OCI-LY7 (cell line): ENCODE results near the gene AKAP13. TPM values are rescaled to one million over a fixed set of nuclear protein-coding genes. Genes with fewer than 3 reads are reported as not detected.
A peak's percentile ranks its signal among the peaks of the same experiment; 100 is the strongest.

Source experiments
- BruUV-seq: library from RNA; stranded (reverse); fragments of 400-500 nt; replicated peaks from 2 replicates; lab custom pipeline; 2021; lab: Mats Ljungman, UMichigan
- CTCF ChIA-PET: fragments of 300-600 bp; sonication (Branson Sonifier 250); formaldehyde crosslinking; loops from one replicate; lab custom pipeline; 2022; ENCODE audit warnings: antibody characterized with exemption; ENCODE audit not compliant: unreplicated experiment; lab: Charles Lee
- POLR2A ChIA-PET: fragments of 300-600 bp; sonication (Branson Sonifier 250); formaldehyde crosslinking; loops from one replicate; lab custom pipeline; 2022; ENCODE audit warnings: antibody characterized with exemption; lab: Charles Lee
- DNase-seq: peaks from one replicate; pipeline ENCODE4 v3.0.0-alpha.2; 2015; ENCODE audit warnings: low spot score
- H2AFZ ChIP-seq: fragments of 200-600 bp; sonication (generic), shearing (Covaris generic); 2 replicates; pipeline ENCODE4 v1.6.1; 2014; ENCODE audit warnings: mild to moderate bottlenecking, antibody characterized with exemption, low read length, moderate library complexity
- H3K27ac ChIP-seq: fragments of 200-600 bp; sonication (generic); 2 replicates; pipeline ENCODE4 v1.5.1; 2014; ENCODE audit warnings: mixed run types, low read depth, mild to moderate bottlenecking, moderate library complexity, low read length, inconsistent platforms; ENCODE audit not compliant: poor library complexity, severe bottlenecking
- H3K36me3 ChIP-seq: fragments of 200-600 bp; sonication (generic); 2 replicates; pipeline ENCODE4 v1.6.1; 2014; ENCODE audit warnings: mild to moderate bottlenecking, antibody characterized with exemption, low read length, moderate library complexity, mixed read lengths; ENCODE audit not compliant: insufficient read depth
- H3K4me1 ChIP-seq: fragments of 200-600 bp; sonication (generic); 2 replicates; pipeline ENCODE4 v1.5.1; 2014; ENCODE audit warnings: mild to moderate bottlenecking, low read length; ENCODE audit not compliant: insufficient read depth, poor library complexity, severe bottlenecking
- H3K4me2 ChIP-seq: fragments of 200-600 bp; sonication (generic); 2 replicates; pipeline ENCODE4 v1.6.1; 2014; ENCODE audit warnings: mild to moderate bottlenecking, low read length
- H3K4me3 ChIP-seq: fragments of 200-600 bp; sonication (generic); 2 replicates; pipeline ENCODE4 v1.5.1; 2014; ENCODE audit warnings: mild to moderate bottlenecking, low read depth, low read length; ENCODE audit not compliant: poor library complexity, severe bottlenecking
- H3K79me2 ChIP-seq: fragments of 200-600 bp; sonication (generic); 2 replicates; pipeline ENCODE4 v1.6.1; 2016; ENCODE audit warnings: low read depth, mild to moderate bottlenecking, low read length, moderate library complexity, mixed read lengths; ENCODE audit not compliant: insufficient read depth
- H3K9me2 ChIP-seq: fragments of 200-600 bp; sonication (generic); 2 replicates; pipeline ENCODE4 v1.6.1; 2016; ENCODE audit warnings: mild to moderate bottlenecking, low read length, mixed read lengths; ENCODE audit not compliant: insufficient read depth
- H3K9me3 ChIP-seq: fragments of 200-600 bp; sonication (generic); 2 replicates; pipeline ENCODE4 v1.6.1; 2014; ENCODE audit warnings: mild to moderate bottlenecking, mixed run types, low read length, mixed read lengths
- H4K20me1 ChIP-seq: fragments of 200-600 bp; sonication (generic); 2 replicates; pipeline ENCODE4 v1.6.1; 2014; ENCODE audit warnings: mild to moderate bottlenecking, antibody characterized with exemption, low read length, moderate library complexity, mixed read lengths; ENCODE audit not compliant: insufficient read depth
- EZH2phosphoT487 ChIP-seq: fragments of 200-600 bp; sonication (generic); IDR thresholded peaks from 2 replicates; pipeline ENCODE4 v1.6.1; 2018; ENCODE audit warnings: low read depth, borderline replicate concordance, mild to moderate bottlenecking, mixed run types, antibody characterized with exemption, low read length, moderate library complexity, mixed read lengths
- intact Hi-C: fragments of 100-400 bp; cut with micrococcal nuclease; formaldehyde crosslinking; loops from one replicate; pipeline ENCODE4 v1.10.0; 2022; ENCODE audit not compliant: unreplicated experiment
- total RNA-seq, 2 experiments: library from RNA; depleted of rRNA in 1 of 2; stranded (reverse); fragments of >200 nt in 1 of 2; shearing (Covaris generic) in 1 of 2; gene quantifications; 2 replicates each; pipeline ENCODE4 v1.2.3, GENCODE V29; 2014 to 2022
- TF ChIP-seq, protein P1 (sequence below): fragments of 200-600 bp; sonication (generic); conservative IDR thresholded peaks from 2 replicates; pipeline ENCODE4 v1.5.1; 2014; ENCODE audit warnings: mild to moderate bottlenecking, antibody characterized with exemption, low read length, moderate library complexity, mixed read lengths

The AKAP13 gene
- total RNA-seq, 2 experiments from 2014 or later = 140 to 250 TPM

DNA sequence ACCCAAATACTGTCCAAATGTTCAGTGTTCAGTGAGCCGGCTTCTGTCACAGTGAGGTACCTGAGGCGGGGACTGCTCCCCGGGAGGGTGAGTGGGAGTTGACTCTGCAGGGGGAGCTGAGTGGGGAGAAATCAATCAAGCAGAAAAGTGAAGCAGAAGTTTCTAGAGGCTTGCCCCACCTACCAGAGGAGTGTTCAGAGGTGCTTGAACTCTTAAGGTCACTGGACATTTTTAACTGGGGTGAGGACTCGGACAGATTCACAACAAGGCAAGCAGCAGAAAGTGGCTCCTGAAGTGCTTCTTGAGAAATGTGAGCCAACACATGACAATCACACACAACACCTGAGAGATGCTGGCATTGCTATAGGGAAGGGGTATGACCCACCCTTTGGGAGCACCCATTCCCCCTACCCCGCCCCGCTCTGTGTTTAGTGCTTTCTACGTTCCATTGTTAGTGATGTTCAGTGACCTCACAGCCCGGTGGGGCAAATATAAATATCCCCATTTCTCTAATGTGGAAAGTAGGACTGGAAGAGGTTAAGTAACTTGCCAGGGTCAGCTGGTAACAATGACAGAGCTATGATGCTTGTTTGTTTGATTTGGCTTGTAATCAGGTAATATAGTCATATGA is 48.6 kb upstream of the AKAP13 start:
- peaks cover 62% of the 10 kb centered on the region for H3K4me1 ChIP-seq

DNA sequence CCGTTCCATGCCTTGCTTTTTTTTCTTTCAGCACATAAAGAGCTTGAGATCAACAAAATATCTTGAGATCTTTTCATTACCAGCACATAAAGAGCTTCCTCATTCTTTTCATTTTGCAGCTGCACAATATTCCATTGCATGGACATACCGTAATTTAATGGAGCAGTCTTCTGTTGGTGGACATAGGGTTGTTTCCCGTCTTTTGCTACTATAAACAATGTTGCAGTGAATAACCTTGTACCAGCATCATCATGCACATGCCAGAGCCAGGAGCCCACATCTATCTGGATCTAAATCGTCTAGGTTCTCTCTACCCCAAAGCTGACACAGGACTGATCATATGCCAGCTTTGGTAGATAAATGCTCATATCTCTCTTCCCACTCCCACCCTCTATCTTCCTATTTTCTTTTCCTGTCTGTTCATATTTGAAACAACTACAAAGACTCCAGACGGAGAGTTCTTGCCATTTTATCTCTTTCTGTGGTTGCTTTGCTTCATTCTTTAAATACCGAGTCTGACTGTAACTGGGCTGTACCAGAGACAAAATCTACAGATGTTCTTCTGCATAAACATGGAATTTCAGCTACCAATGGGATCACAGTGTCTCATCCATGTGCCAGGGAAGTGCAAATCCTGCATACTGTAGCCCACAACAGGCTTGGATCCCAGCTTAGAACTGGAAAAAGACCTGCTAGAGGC is 47.1 kb upstream of the AKAP13 start:
- TF ChIP-seq EZH2phosphoT487 = no peak
- TF ChIP-seq, protein P1, sequence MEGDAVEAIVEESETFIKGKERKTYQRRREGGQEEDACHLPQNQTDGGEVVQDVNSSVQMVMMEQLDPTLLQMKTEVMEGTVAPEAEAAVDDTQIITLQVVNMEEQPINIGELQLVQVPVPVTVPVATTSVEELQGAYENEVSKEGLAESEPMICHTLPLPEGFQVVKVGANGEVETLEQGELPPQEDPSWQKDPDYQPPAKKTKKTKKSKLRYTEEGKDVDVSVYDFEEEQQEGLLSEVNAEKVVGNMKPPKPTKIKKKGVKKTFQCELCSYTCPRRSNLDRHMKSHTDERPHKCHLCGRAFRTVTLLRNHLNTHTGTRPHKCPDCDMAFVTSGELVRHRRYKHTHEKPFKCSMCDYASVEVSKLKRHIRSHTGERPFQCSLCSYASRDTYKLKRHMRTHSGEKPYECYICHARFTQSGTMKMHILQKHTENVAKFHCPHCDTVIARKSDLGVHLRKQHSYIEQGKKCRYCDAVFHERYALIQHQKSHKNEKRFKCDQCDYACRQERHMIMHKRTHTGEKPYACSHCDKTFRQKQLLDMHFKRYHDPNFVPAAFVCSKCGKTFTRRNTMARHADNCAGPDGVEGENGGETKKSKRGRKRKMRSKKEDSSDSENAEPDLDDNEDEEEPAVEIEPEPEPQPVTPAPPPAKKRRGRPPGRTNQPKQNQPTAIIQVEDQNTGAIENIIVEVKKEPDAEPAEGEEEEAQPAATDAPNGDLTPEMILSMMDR = no peak
- H3K9me3 ChIP-seq = no peaks in the 10 kb centered on the region
- no peaks in the 10 kb centered on the region for H3K36me3 ChIP-seq
- H3K79me2 ChIP-seq = peaks cover 2% of the 10 kb centered on the region; the same call in 1 of the 2 replicates
- no peaks in the 10 kb centered on the region for H4K20me1 ChIP-seq
- POLR2A ChIA-PET = interaction anchor here (0.6 to 9.8 kb wide), 5 partner anchors 44 to 98 kb away, joined by 3 to 109 read pairs (median 4); no protein-coding TSS in a partner anchor
- CTCF ChIA-PET = no interaction called here
- no peak overlapping the region for H3K4me2 ChIP-seq
- H3K27ac ChIP-seq = no peak overlapping the region
- no TSS peak for BruUV-seq
- no peaks in the 10 kb centered on the region for H3K9me2 ChIP-seq
- H3K4me1 ChIP-seq = peaks cover 58% of the 10 kb centered on the region
- no peak for DNase-seq
- H2AFZ ChIP-seq = peak overlapping the region; percentile 23; the same call in 1 of the 2 replicates
- H3K4me3 ChIP-seq = no peak overlapping the region
- intact Hi-C loops = no loop called here

More for the DNA sequence above, 48.6 kb upstream of the AKAP13 start:
- H4K20me1 ChIP-seq = no peaks in the 10 kb centered on the region
- ChIA-PET CTCF (interaction anchor here (0.6 to 2.3 kb wide), 7 partner anchors 37 to 144 kb away, joined by 3 to 24 read pairs (median 4); no protein-coding TSS in a partner anchor), POLR2A (interaction anchor here (0.5 to 9.8 kb wide), 15 partner anchors 8 to 516 kb away, joined by 3 to 109 read pairs (median 5); partner anchors contain the start of gene AKAP13)
- peak overlapping the region; percentile 68 for H3K4me3 ChIP-seq
- TF ChIP-seq, protein P1 = no peak
- no peak for TF ChIP-seq EZH2phosphoT487
- H3K4me2 ChIP-seq = peak overlapping the region; percentile 94
- no peaks in the 10 kb centered on the region for H3K36me3 ChIP-seq
- BruUV-seq = no TSS peak
- no peaks in the 10 kb centered on the region for H3K9me3 ChIP-seq
- intact Hi-C loops = loop anchor here (1.0 to 2.0 kb wide), 7 partner anchors 35 to 251 kb away; partner anchors contain the start of gene AKAP13
- H3K9me2 ChIP-seq = no peaks in the 10 kb centered on the region
- peak; percentile 35 for DNase-seq
- H2AFZ ChIP-seq = peak overlapping the region; percentile 86
- H3K79me2 ChIP-seq = peaks cover 15% of the 10 kb centered on the region; the same call in 1 of the 2 replicates
- H3K27ac ChIP-seq = peak overlapping the region; percentile 99
